MM.1S (cell line): ENCODE results near the gene FEM1A.
"Not testable (repeated sequence)": the region's sequence is repeated elsewhere in the genome, so short reads cannot be mapped to it uniquely, and the experiment has no call there.

Experiments used
- DNase-seq: peaks from one replicate; pipeline ENCODE4 v3.0.0-alpha.2; 2015
- H2AFZ ChIP-seq: fragments of 300-600 bp; sonication (generic); 2 replicates; pipeline ENCODE4 v1.6.0; 2016; ENCODE audit warnings: antibody characterized with exemption, low read length
- H3F3A ChIP-seq: fragments of 300-600 bp; sonication (generic); 2 replicates; pipeline ENCODE4 v1.6.1; 2016; ENCODE audit warnings: mild to moderate bottlenecking, antibody characterized with exemption, low read length, moderate library complexity, mixed read lengths; ENCODE audit not compliant: insufficient read depth
- H3K27ac ChIP-seq: fragments of 300-600 bp; sonication (generic); 2 replicates; pipeline ENCODE4 v1.5.1; 2016; ENCODE audit warnings: mild to moderate bottlenecking, low read length
- H3K27me3 ChIP-seq: fragments of 300-600 bp; sonication (generic); replicated peaks from 2 replicates; pipeline ENCODE4 v1.6.0; 2016; ENCODE audit warnings: low read length; ENCODE audit not compliant: insufficient read depth
- H3K36me3 ChIP-seq: fragments of 300-600 bp; sonication (generic); replicated peaks from 2 replicates; pipeline ENCODE4 v1.6.1; 2016; ENCODE audit warnings: mild to moderate bottlenecking, low read length, mixed read lengths; ENCODE audit not compliant: insufficient read depth
- H3K4me1 ChIP-seq: fragments of 300-600 bp; sonication (generic); 2 replicates; pipeline ENCODE4 v1.6.1; 2016; ENCODE audit warnings: low read length, mixed read lengths
- H3K4me2 ChIP-seq: fragments of 300-600 bp; sonication (generic); 2 replicates; pipeline ENCODE4 v1.6.0; 2016; ENCODE audit warnings: low read depth, low read length
- H3K4me3 ChIP-seq: fragments of 300-600 bp; sonication (generic); 2 replicates; pipeline ENCODE4 v1.5.1; 2016; ENCODE audit warnings: low read length, mixed read lengths
- H3K79me2 ChIP-seq: fragments of 300-600 bp; sonication (generic); 2 replicates; pipeline ENCODE4 v1.6.1; 2016; ENCODE audit warnings: mixed run types, low read length, mixed read lengths
- H3K9ac ChIP-seq: fragments of 300-600 bp; sonication (generic); 2 replicates; pipeline ENCODE4 v1.6.1; 2016; ENCODE audit warnings: low read length, mixed read lengths
- H3K9me2 ChIP-seq: fragments of 300-600 bp; sonication (generic); replicated peaks from 2 replicates; pipeline ENCODE4 v1.6.1; 2016; ENCODE audit warnings: mild to moderate bottlenecking, low read length, mixed read lengths; ENCODE audit not compliant: insufficient read depth
- H3K9me3 ChIP-seq: fragments of 300-600 bp; sonication (generic); replicated peaks from 2 replicates; pipeline ENCODE4 v1.6.1; 2016; ENCODE audit warnings: mild to moderate bottlenecking, low read length, mixed read lengths; ENCODE audit not compliant: insufficient read depth
- H4K20me1 ChIP-seq: fragments of 300-600 bp; sonication (generic); 2 replicates; pipeline ENCODE4 v1.6.1; 2016; ENCODE audit warnings: mild to moderate bottlenecking, low read length, moderate library complexity, mixed read lengths; ENCODE audit not compliant: insufficient read depth
- EZH2 ChIP-seq: fragments of 300-600 bp; sonication (generic); optimal IDR thresholded peaks from 2 replicates; pipeline ENCODE3; 2017; ENCODE audit warnings: low read depth, mild to moderate bottlenecking, antibody characterized with exemption, low read length, mixed read lengths
- EZH2phosphoT487 ChIP-seq: fragments of 300-600 bp; sonication (generic); IDR thresholded peaks from 2 replicates; pipeline ENCODE4 v1.6.1; 2018; ENCODE audit warnings: antibody characterized with exemption, low read length
- TF ChIP-seq, protein P1 (sequence below): fragments of 300-600 bp; sonication (generic); IDR thresholded peaks from 2 replicates; pipeline ENCODE4 v1.5.1; 2016; ENCODE audit warnings: antibody characterized with exemption, low read length, mixed read lengths

Gene FEM1A

DNA sequence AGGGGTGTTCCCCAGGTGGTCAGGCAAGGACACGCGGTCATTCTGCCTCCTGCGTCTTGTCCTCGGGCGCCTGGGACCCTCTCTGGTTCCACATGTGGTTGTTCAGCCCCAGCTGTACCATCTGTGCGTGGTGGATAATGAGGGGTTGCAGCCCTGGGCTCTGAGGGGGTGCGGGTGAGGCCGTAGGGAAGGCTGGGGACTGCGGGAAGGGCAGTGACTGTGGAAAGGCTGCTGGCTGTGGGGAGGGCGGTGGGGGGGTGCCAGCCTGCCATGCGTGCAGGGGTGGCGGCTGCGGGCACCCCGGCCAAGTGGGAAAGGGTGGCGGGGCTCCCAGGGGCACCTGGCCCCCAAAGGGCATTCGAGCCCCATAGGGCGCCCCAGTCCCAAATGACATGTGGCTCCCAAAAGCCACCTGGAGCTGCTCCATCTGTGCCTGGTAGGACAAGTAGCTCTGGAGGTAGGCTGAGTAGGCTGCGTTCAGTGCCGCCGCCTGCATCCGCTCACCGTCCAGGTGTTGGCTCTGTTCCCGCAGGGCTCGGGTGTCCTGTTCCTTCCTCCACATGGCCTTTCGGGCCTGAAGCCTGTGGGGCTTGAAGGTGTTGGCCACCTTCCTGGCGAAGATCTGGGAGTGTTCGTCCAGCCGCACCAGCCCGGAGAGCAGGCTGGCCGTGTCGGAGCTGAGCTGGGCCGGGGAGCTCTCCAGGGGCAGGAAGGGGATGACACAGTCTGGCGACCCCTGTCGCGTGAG is 24.8 kb downstream of the FEM1A start:
- peaks cover 12% of the 10 kb centered on the region for H3F3A ChIP-seq
- no peaks in the 10 kb centered on the region for H3K9me3 ChIP-seq
- H3K9me2 ChIP-seq = no peaks in the 10 kb centered on the region
- no peak overlapping the region for H3K4me3 ChIP-seq
- no peak overlapping the region for H3K9ac ChIP-seq
- H3K4me1 ChIP-seq = peaks cover 10% of the 10 kb centered on the region
- no peak for DNase-seq
- TF ChIP-seq EZH2phosphoT487 (no peak), EZH2 (no peak)
- H3K4me2 ChIP-seq = peak overlapping the region; percentile 60; the same call in 1 of the 2 replicates
- peak overlapping the region; percentile 47; the same call in 1 of the 2 replicates for H2AFZ ChIP-seq
- peaks cover 8% of the 10 kb centered on the region; the same call in 1 of the 2 replicates for H3K36me3 ChIP-seq
- H4K20me1 ChIP-seq = no peaks in the 10 kb centered on the region
- H3K79me2 ChIP-seq = peaks cover 9% of the 10 kb centered on the region
- no peak overlapping the region for H3K27ac ChIP-seq
- H3K27me3 ChIP-seq = no peaks in the 10 kb centered on the region

DNA sequence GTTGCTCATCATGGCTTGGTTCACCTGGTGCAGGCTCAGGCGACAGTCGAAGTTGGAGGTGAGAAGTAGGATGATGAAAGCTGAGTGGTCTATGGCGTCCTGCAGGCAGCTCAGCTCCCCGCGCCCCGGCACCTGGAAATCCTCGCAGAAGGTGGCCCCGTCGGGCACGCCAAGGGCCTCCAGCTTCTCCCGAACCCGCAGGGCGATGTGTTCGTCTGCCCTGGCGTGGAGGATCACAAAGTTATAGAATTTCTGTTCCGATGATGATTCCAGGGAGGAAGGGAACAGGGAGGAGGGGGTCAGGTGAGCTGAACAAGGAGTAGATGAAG is 25.4 kb downstream of the FEM1A start:
- no peak for DNase-seq
- H3K4me3 ChIP-seq = no peak overlapping the region
- H3K27ac ChIP-seq = no peak overlapping the region
- H4K20me1 ChIP-seq = no peaks in the 10 kb centered on the region
- peaks cover 12% of the 10 kb centered on the region for H3F3A ChIP-seq
- peaks cover 10% of the 10 kb centered on the region for H3K79me2 ChIP-seq
- H2AFZ ChIP-seq = no peak overlapping the region
- no peak overlapping the region for H3K9ac ChIP-seq
- no peaks in the 10 kb centered on the region for H3K9me3 ChIP-seq
- no peaks in the 10 kb centered on the region for H3K27me3 ChIP-seq
- no peak overlapping the region for H3K4me2 ChIP-seq
- no peaks in the 10 kb centered on the region for H3K9me2 ChIP-seq
- peaks cover 8% of the 10 kb centered on the region; the same call in 1 of the 2 replicates for H3K36me3 ChIP-seq
- peaks cover 10% of the 10 kb centered on the region for H3K4me1 ChIP-seq
- TF ChIP-seq, protein P1, sequence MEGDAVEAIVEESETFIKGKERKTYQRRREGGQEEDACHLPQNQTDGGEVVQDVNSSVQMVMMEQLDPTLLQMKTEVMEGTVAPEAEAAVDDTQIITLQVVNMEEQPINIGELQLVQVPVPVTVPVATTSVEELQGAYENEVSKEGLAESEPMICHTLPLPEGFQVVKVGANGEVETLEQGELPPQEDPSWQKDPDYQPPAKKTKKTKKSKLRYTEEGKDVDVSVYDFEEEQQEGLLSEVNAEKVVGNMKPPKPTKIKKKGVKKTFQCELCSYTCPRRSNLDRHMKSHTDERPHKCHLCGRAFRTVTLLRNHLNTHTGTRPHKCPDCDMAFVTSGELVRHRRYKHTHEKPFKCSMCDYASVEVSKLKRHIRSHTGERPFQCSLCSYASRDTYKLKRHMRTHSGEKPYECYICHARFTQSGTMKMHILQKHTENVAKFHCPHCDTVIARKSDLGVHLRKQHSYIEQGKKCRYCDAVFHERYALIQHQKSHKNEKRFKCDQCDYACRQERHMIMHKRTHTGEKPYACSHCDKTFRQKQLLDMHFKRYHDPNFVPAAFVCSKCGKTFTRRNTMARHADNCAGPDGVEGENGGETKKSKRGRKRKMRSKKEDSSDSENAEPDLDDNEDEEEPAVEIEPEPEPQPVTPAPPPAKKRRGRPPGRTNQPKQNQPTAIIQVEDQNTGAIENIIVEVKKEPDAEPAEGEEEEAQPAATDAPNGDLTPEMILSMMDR = no peak
- TF ChIP-seq EZH2 (no peak), EZH2phosphoT487 (no peak)

DNA sequence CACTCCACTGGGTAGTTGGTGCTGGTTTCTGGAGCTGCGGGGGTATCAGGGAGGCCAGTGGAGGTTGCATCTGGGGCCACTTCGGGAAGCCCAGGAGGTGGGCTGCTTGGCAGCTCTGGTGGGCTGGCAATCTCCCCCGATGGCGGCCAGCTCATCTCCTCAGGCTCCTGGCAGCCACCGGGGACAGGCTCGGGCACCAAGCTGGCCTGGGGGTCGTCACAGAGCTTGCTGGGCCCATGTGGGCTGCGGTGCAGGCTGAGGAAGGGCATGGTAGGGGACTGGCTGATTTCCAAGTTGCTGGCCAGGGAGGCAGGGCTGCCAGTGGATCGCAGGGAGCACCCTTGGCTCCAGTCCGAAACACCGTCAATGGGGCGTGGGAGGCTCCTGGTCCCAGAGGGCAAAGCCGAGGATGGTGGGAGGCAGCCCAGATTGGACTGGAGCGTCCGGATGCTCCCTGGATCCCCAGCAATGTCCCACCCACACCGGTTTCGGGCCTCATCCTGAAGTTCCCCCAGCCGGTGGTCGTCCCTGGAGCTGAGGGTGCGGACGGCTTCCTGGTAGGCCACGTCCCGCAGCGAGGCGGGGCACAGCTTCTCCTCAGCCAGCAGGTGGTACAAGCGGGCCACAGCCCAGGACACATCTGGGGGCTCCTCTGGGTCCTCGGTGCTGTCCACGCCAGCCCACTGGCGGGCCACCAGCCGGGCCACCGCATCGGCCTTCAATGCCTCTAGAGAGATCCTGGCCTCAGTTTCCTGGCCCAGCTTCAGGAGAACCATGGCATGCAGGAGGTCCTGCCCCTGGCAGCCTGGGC is 26.1 kb downstream of the FEM1A start:
- H3K27ac ChIP-seq = no peak overlapping the region
- peaks cover 10% of the 10 kb centered on the region for H3K4me1 ChIP-seq
- no peak overlapping the region for H3K9ac ChIP-seq
- no peak overlapping the region for H2AFZ ChIP-seq
- no peaks in the 10 kb centered on the region for H3K27me3 ChIP-seq
- no peak for TF ChIP-seq EZH2phosphoT487
- peaks cover 16% of the 10 kb centered on the region for H3K79me2 ChIP-seq
- H3K9me3 ChIP-seq = no peaks in the 10 kb centered on the region
- no peaks in the 10 kb centered on the region for H4K20me1 ChIP-seq
- H3K36me3 ChIP-seq = peaks cover 8% of the 10 kb centered on the region; the same call in 1 of the 2 replicates
- H3K4me3 ChIP-seq = no peak overlapping the region
- no peak for DNase-seq
- H3K9me2 ChIP-seq = no peaks in the 10 kb centered on the region
- H3K4me2 ChIP-seq = no peak overlapping the region
- H3F3A ChIP-seq = peaks cover 12% of the 10 kb centered on the region

DNA sequence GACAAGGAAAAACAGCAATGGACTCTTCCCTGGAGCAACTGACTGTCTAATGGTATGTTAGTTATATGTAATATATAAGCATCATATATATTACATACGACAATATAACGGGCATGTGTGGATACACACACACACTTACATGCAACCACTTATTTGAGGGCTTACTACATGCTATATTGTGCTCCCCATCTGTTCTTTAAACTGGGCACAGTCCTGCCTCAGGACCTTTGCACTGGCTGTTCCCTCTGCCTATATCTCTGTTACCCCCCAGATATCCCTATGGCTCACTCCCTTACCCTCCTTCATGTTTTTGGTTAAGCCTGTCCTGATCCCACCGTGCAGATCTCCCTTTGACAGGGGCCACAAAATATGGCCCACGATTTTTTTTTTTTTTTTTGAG is 29.7 kb downstream of the FEM1A start:
- no peak overlapping the region for H2AFZ ChIP-seq
- peaks cover 39% of the 10 kb centered on the region for H3K79me2 ChIP-seq
- no peak overlapping the region for H3K4me3 ChIP-seq
- H4K20me1 ChIP-seq = no peaks in the 10 kb centered on the region
- H3K27ac ChIP-seq = no peak overlapping the region
- H3K9me2 ChIP-seq = no peaks in the 10 kb centered on the region
- peaks cover 8% of the 10 kb centered on the region; the same call in 1 of the 2 replicates for H3K36me3 ChIP-seq
- H3F3A ChIP-seq = no peaks in the 10 kb centered on the region
- H3K9me3 ChIP-seq = no peaks in the 10 kb centered on the region
- H3K9ac ChIP-seq = no peak overlapping the region
- no peak for DNase-seq
- TF ChIP-seq, protein P1 = no peak
- TF ChIP-seq EZH2 (no peak), EZH2phosphoT487 (no peak)
- no peak overlapping the region for H3K4me2 ChIP-seq
- no peaks in the 10 kb centered on the region for H3K27me3 ChIP-seq
- no peaks in the 10 kb centered on the region for H3K4me1 ChIP-seq

DNA sequence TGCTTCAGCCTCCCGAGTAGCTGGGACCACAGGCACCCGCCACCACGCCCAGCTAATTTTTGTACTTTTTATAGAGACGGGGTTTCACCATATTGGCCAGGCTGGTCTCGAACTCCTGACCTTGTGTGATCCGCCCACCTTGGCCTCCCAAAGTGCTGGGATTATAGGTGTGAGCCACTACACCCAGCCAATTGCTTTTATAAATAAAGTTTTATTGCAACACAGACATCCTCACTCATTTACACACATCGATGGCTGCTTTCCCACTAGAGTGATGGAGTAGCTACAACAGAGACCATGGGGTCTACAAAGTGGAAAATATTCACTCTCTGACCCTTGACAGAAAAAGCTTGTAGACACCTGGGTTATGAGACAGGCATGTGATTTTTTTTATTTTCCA is 30.8 kb downstream of the FEM1A start:
- H3K4me3 ChIP-seq, H3F3A ChIP-seq, H3K9me2 ChIP-seq, H3K4me2 ChIP-seq, DNase-seq, H3K4me1 ChIP-seq, H2AFZ ChIP-seq, H3K9ac ChIP-seq, H3K27me3 ChIP-seq, H4K20me1 ChIP-seq, H3K9me3 ChIP-seq, H3K36me3 ChIP-seq, H3K27ac ChIP-seq: not testable (repeated sequence)
- H3K79me2 ChIP-seq = peaks cover 44% of the 10 kb centered on the region
